Nephron (organoid): ENCODE measurements around the gene SLC2A4RG.

ENCODE experiments used
- H3K27ac Mint-ChIP-seq, 3 experiments: 2 replicates each; pipeline ENCODE4 v1.8.0; 2020; ENCODE audit warnings: mixed read lengths in 3 of 3, mild to moderate bottlenecking in 2 of 3, moderate library complexity in 1 of 3
- H3K27me3 Mint-ChIP-seq: 2 replicates; pipeline ENCODE4 v1.8.0; 2021; ENCODE audit warnings: low read depth, mild to moderate bottlenecking, moderate library complexity, mixed read lengths
- H3K36me3 Mint-ChIP-seq: 2 replicates; pipeline ENCODE4 v1.8.0; 2020; ENCODE audit warnings: low read depth, mixed read lengths
- H3K4me1 Mint-ChIP-seq: 2 replicates; pipeline ENCODE4 v1.8.0; 2020; ENCODE audit warnings: mixed read lengths
- H3K4me3 Mint-ChIP-seq, 3 experiments: 2 replicates each; pipeline ENCODE4 v1.8.0; 2020; ENCODE audit warnings: mild to moderate bottlenecking in 3 of 3, mixed read lengths in 3 of 3, moderate library complexity in 2 of 3
- H3K9me3 Mint-ChIP-seq: 2 replicates; pipeline ENCODE4 v1.8.0; 2020; ENCODE audit warnings: mixed read lengths
- TF ChIP-seq, protein P1 (sequence below), 3 experiments: fragments of 200-600 bp; sonication (generic); IDR thresholded peaks; one replicate each; pipeline ENCODE4 v1.5.0; 2021; ENCODE audit warnings: antibody characterized with exemption in 3 of 3; ENCODE audit not compliant: unreplicated experiment in 3 of 3

The SLC2A4RG gene

DNA sequence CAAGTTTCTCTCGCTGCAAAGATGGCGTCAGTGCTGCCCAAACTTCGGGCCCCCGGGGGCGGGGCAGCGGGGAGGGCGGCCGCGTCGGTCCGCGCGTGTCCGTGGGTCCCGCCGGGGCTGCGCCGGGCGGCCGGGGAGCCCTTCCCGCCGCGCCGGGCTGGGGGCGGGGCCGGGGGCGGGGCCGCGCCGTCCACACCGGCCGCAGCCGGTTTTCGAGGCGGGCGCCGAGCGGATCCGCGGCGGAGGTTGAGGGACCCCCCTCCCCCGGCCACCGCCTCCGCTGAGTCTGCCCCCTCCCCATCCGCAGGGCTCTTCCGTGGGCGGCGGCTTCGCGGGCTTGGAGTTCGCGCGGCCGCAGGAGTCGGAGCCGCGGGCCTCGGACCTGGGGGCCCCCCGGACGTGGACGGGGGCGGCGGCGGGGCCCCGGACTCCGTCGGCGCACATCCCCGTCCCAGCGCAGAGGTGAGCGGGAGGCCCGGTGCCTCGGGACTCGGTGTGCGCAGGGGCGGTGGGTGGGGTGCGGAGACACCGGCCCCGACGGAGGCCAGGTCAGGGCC lies 572 bp downstream of the SLC2A4RG start:
- H3K9me3 Mint-ChIP-seq, result no peaks in the 10 kb centered on the region
- H3K4me1 Mint-ChIP-seq, result no peaks in the 10 kb centered on the region
- peak overlapping the region; percentile 80 to 84 (median 82) for H3K4me3 Mint-ChIP-seq
- no peak overlapping the region for H3K27ac Mint-ChIP-seq
- peaks cover 5% of the 10 kb centered on the region for H3K27me3 Mint-ChIP-seq
- TF ChIP-seq, protein P1, sequence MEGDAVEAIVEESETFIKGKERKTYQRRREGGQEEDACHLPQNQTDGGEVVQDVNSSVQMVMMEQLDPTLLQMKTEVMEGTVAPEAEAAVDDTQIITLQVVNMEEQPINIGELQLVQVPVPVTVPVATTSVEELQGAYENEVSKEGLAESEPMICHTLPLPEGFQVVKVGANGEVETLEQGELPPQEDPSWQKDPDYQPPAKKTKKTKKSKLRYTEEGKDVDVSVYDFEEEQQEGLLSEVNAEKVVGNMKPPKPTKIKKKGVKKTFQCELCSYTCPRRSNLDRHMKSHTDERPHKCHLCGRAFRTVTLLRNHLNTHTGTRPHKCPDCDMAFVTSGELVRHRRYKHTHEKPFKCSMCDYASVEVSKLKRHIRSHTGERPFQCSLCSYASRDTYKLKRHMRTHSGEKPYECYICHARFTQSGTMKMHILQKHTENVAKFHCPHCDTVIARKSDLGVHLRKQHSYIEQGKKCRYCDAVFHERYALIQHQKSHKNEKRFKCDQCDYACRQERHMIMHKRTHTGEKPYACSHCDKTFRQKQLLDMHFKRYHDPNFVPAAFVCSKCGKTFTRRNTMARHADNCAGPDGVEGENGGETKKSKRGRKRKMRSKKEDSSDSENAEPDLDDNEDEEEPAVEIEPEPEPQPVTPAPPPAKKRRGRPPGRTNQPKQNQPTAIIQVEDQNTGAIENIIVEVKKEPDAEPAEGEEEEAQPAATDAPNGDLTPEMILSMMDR (IDR thresholded peaks at IDR 0.05; ENCODE audit: unreplicated experiment in 3 of 3), result no peak
- peaks cover 22% of the 10 kb centered on the region for H3K36me3 Mint-ChIP-seq

DNA sequence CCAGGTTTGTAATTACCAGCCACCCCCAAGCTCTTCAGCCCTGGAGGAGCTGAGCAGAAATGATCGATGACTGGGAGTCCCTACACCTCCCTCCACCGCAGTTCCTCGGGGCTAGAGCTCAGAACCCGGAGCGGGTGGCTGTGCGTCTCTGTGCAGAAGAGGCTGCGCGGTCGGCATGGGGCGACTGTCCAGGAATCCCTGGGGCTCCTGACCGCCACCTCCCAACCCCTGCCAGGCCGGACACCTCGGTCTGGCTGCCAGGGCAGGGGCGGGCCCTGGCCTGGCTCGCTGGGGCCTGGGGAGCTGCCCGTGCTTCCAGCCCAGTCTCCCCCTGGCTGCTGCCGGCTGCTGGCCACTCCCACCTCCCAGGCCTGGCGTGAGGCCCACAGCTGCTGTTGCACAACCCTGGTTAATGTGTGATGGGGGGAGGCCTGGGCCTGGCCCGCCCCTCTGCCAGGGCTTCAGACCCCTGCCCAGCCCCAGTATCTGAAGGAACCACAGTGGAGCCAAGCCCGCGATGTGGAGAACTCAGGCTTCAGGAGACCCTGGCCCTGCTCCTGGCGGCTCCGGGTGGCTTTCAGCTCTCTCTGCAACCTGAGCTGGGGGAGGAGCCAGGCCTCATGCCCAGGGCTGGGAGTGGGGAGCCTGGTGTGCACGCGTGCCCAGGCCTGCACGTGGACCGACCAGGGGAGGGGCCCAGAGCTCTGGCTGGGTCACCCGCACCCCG lies 1.2 kb downstream of the SLC2A4RG start:
- H3K9me3 Mint-ChIP-seq, result no peaks in the 10 kb centered on the region
- H3K36me3 Mint-ChIP-seq, result peaks cover 28% of the 10 kb centered on the region
- H3K4me1 Mint-ChIP-seq, result peaks cover 3% of the 10 kb centered on the region
- H3K4me3 Mint-ChIP-seq, result peak overlapping the region; percentile 80 to 84 (median 82)
- peak overlapping the region in 2 of 3 experiments; percentile 77 to 80 for H3K27ac Mint-ChIP-seq
- H3K27me3 Mint-ChIP-seq, result peaks cover 5% of the 10 kb centered on the region
- TF ChIP-seq, protein P1 (IDR thresholded peaks at IDR 0.05; ENCODE audit: unreplicated experiment in 3 of 3), result no peak

DNA sequence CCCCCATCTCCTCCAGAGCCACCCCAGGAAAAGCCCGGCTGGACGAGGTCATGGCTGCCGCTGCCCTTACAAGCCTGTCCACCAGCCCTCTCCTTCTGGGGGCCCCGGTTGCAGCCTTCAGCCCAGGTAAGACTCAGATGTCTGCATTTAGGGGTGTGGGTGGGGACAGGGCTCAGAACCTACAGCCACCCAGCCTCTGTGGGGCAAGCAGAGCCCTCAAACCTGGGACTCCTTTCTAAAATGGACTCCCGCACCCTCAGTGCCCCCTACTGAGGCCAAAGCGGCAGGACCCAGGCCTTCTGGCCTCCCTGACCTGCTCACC lies 1.7 kb downstream of the SLC2A4RG start:
- H3K27ac Mint-ChIP-seq, result peak overlapping the region in 1 of 3 experiments; percentile 77
- peaks cover 24% of the 10 kb centered on the region for H3K36me3 Mint-ChIP-seq
- TF ChIP-seq, protein P1 (IDR thresholded peaks at IDR 0.05; ENCODE audit: unreplicated experiment in 3 of 3), result no peak
- peaks cover 4% of the 10 kb centered on the region for H3K4me1 Mint-ChIP-seq
- H3K9me3 Mint-ChIP-seq, result no peaks in the 10 kb centered on the region
- no peaks in the 10 kb centered on the region for H3K27me3 Mint-ChIP-seq
- peak overlapping the region; percentile 80 to 84 (median 82) for H3K4me3 Mint-ChIP-seq

DNA sequence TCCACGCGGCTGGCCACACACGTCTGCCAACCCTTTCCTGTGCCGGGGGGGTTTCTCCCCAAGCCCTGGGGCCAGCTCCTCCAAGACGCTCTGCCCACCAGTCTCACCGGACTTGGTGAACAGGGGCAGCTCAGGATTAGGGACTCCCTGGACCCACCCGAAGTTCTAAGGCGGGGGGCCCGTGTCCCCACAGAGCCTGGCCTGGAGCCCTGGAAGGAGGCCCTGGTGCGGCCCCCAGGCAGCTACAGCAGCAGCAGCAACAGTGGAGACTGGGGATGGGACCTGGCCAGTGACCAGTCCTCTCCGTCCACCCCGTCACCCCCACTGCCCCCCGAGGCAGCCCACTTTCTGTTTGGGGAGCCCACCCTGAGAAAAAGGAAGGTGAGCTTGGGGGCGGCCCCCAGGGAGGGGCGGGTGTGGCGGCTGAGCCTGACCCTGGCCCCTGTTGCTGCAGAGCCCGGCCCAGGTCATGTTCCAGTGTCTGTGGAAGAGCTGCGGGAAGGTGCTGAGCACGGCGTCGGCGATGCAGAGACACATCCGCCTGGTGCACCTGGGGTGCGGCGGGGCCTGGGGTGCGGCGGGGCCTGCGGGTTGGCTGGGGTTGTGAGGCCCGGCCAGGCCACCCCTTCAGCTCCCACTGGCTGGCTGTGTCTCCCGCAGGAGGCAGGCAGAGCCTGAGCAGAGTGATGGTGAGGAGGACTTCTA lies 2.3 kb downstream of the SLC2A4RG start:
- H3K36me3 Mint-ChIP-seq, result peaks cover 24% of the 10 kb centered on the region
- H3K27me3 Mint-ChIP-seq, result no peaks in the 10 kb centered on the region
- peak overlapping the region; percentile 80 to 84 (median 82) for H3K4me3 Mint-ChIP-seq
- H3K4me1 Mint-ChIP-seq, result peaks cover 4% of the 10 kb centered on the region
- no peaks in the 10 kb centered on the region for H3K9me3 Mint-ChIP-seq
- TF ChIP-seq, protein P1 (IDR thresholded peaks at IDR 0.05; ENCODE audit: unreplicated experiment in 3 of 3), result no peak
- H3K27ac Mint-ChIP-seq, result peak overlapping the region in 1 of 3 experiments; percentile 77

DNA sequence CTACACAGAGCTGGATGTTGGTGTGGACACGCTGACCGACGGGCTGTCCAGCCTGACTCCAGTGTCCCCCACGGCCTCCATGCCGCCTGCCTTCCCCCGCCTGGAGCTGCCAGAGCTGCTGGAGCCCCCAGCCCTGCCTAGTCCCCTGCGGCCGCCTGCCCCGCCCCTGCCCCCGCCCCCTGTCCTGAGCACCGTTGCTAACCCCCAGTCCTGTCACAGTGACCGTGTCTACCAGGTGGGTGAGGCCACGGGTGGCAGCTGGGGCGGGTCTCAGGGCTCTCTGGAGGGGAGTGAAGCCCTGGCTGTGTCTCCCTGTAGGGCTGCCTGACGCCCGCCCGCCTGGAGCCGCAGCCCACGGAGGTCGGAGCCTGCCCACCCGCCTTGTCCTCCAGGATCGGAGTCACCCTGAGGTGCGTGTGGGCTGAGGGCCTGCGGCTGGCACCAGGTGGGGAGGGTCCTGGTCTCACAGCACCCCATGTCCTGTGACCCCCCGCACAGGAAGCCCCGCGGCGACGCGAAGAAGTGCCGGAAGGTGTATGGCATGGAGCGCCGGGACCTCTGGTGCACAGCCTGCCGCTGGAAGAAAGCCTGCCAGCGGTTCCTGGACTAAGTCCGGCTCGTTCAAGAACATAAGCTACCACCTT lies 2.9 kb downstream of the SLC2A4RG start:
- Mint-ChIP-seq H3K9me3 (no peaks in the 10 kb centered on the region), H3K36me3 (peaks cover 24% of the 10 kb centered on the region), H3K27ac (no peak overlapping the region), H3K27me3 (no peaks in the 10 kb centered on the region), H3K4me3 (no peak overlapping the region), H3K4me1 (peaks cover 4% of the 10 kb centered on the region)
- TF ChIP-seq, protein P1 (IDR thresholded peaks at IDR 0.05; ENCODE audit: unreplicated experiment in 3 of 3), result no peak
